ENCODE data around the gene LYPD4.

GRCh38 chr19:41853344-41853743, 8.9 kb upstream of the LYPD4 start:
- TF ChIP-seq CTCF (conservative IDR thresholded peaks at IDR 0.05 in 1 of 2, IDR thresholded peaks at IDR 0.05 in 1 of 2; ENCODE audit: low read depth in 1 of 2, low read length in 2 of 2) (no peak), EZH2 (IDR thresholded peaks at IDR 0.05; ENCODE audit: low read length, missing control alignments) (no peak)

All from fibroblast of lung (primary cell).